Measurements from ENCODE around the gene C2orf15.

C2orf15 gene

DNA sequence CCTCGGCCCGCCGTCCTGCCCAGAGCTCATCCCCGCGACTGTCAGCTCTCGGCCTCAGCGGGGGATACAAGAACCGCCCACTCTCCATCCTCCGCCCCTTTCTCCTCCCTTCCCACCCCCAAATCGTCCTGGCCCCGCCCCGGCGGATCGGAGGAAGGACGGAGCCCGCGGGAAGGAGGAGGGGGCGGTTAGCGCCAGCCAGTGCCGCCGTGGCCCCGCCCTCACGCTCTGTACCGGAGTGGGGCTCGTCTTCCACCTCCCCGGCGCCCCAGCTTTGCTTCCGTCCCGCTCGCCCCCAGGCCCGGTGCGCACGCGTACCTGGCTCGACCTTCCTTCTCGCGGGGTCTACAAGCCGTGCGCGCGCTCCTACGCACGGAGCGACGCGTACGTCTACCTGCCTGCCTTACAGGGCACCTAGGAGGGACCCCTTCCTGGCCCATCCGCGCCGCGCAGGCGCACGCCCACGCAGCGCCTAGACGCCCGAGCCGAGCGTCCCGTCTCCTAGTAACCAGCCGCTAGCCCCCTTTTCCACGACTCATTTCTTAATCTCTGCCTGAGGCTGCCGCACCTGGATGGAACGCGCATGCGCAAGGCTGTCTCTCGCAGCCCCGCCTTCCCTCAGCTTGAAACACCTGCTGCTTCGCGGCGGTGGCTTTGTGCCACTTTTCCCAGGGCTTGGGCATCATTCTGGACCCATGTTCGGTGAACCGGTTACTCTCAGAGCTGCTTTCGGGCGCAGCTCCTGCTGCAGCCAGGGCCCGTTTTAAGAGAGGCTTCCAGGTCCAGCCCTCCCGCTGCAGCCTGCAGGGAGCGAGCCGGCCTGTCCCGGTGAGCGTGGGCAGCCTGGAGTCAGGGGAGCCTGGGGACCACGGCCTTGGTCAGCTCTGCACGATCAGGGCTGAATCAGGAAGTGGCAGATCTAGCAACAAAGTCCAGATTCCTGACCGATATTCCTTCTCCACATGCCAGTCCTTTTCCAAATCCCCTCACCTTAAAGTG, at the start of gene C2orf15:
Gene C2orf15, plus strand, starts transcription at position 598 of the 999 bp plus-strand sequence. CDS start 8,852 bp downstream, outside the sequence.
- Histone ChIP-seq H3K9me3 (ENCODE audit: severe bottlenecking) (no peaks in the 10 kb centered on the region), H3K36me3 (no peaks in the 10 kb centered on the region), H3K4me3 (ENCODE audit: low read depth, low read length) (peak within 1 kb of the TSS; percentile 44), H3K27ac (peak within 1 kb of the TSS; percentile 63), H3K27me3 (ENCODE audit: insufficient read depth, low read depth, severe bottlenecking) (no peaks in the 10 kb centered on the region)
- TF ChIP-seq CTCF (IDR thresholded peaks at IDR 0.05; ENCODE audit: low read depth, low read length): no peak
- peak; percentile 97 for DNase-seq

DNA sequence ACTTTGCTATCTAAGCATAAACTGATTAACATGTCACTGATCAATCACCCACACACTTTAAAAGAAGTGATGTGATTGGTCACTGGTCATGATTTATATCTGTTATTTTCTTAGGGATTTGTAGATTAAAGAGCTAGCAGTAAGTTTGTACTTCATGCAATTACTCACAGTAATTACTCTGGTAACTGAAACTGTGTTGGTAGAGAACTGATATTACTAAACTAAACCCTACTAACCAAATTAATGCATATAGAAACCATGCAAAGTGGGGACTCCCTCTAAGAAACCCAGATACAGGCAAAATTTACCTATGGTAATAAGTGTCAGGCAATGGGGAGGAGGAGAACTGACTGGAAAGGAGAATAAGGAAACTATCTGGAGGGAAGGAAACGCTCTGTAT, 44.8 kb upstream of the C2orf15 start:
- Histone ChIP-seq H3K36me3 (no peaks in the 10 kb centered on the region), H3K9me3 (ENCODE audit: severe bottlenecking) (peaks cover 3% of the 10 kb centered on the region), H3K27ac (no peak overlapping the region), H3K27me3 (ENCODE audit: insufficient read depth, low read depth, severe bottlenecking) (no peaks in the 10 kb centered on the region), H3K4me3 (ENCODE audit: low read depth, low read length) (no peak overlapping the region)
- no peak for TF ChIP-seq CTCF (IDR thresholded peaks at IDR 0.05; ENCODE audit: low read depth, low read length)
- no peak for DNase-seq

GRCh38 chr2:99101697-99102096, 39.8 kb upstream of the C2orf15 start:
- TF ChIP-seq CTCF (IDR thresholded peaks at IDR 0.05; ENCODE audit: low read depth, low read length): no peak
- Histone ChIP-seq H3K4me3 (ENCODE audit: low read depth, low read length) (no peak overlapping the region), H3K27me3 (ENCODE audit: insufficient read depth, low read depth, severe bottlenecking) (no peaks in the 10 kb centered on the region), H3K27ac (no peak overlapping the region), H3K9me3 (ENCODE audit: severe bottlenecking) (no peaks in the 10 kb centered on the region), H3K36me3 (no peaks in the 10 kb centered on the region)
- DNase-seq: no peak

DNA sequence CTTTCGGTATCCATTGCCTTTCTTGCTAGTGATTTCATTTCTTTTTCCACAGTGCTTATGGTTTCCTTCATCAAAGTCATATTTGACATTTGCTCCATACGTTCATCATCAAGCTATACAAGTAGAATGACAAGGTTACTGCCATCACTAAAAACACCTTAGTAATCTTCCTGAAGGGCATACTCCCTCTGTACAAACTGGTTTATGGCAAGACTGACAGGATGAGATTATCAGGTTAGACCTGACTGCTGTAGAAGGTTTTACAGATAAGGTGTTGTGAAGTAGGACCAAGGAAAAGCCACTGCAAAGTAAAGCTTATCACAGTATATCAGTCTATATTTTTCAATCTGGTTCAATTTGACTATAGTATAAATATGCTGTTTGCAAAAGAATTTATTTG, 37.5 kb upstream of the C2orf15 start:
- no peak for TF ChIP-seq CTCF (IDR thresholded peaks at IDR 0.05; ENCODE audit: low read depth, low read length)
- no peak for DNase-seq

DNA sequence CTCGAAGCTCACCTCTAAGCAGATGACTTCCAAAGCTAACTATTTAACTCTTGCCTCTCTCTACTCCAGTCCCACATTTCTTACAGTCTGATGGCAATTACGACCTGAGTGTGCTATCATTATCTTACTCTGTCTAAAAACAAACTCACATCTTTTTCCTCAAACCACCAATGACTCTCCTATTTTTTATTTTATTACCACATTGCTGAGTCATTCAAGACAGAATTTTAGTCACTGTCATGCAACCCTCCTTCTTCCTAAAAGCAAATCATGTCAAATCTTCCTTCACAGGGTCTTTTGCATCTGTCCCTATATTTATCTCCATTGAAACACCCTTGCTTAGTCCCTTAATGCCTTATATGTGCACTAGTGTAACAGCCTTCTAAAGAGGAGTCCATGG, 34.6 kb upstream of the C2orf15 start:
- Histone ChIP-seq H3K9me3 (ENCODE audit: severe bottlenecking) (no peaks in the 10 kb centered on the region), H3K36me3 (no peaks in the 10 kb centered on the region), H3K4me3 (ENCODE audit: low read depth, low read length) (no peak overlapping the region), H3K27me3 (ENCODE audit: insufficient read depth, low read depth, severe bottlenecking) (no peaks in the 10 kb centered on the region), H3K27ac (no peak overlapping the region)
- TF ChIP-seq CTCF (IDR thresholded peaks at IDR 0.05; ENCODE audit: low read depth, low read length): no peak
- DNase-seq: no peak

More for the DNA sequence above, 37.5 kb upstream of the C2orf15 start:
- H3K36me3 ChIP-seq: no peaks in the 10 kb centered on the region
- no peaks in the 10 kb centered on the region for H3K9me3 ChIP-seq (ENCODE audit: severe bottlenecking)
- no peak overlapping the region for H3K4me3 ChIP-seq (ENCODE audit: low read depth, low read length)
- no peak overlapping the region for H3K27ac ChIP-seq
- H3K27me3 ChIP-seq (ENCODE audit: insufficient read depth, low read depth, severe bottlenecking): no peaks in the 10 kb centered on the region
